RWPE2 (cell line): ENCODE results near the gene KRT8.

ENCODE experiments used
- ATAC-seq: fragments of 200-7000 bp; cut with Tn5 transposase; 3 replicates; pipeline ENCODE4 v1.9.1; 2021; ENCODE audit warnings: low read depth
- DNase-seq: peaks from one replicate; pipeline ENCODE4 v3.0.0-alpha.2; 2020; ENCODE audit warnings: low spot score
- H3K27ac ChIP-seq: fragments of 450-650 bp; 2 replicates; pipeline ENCODE4 v1.5.1; 2017; ENCODE audit warnings: mild to moderate bottlenecking; ENCODE audit not compliant: poor library complexity, severe bottlenecking
- H3K27me3 ChIP-seq: fragments of 250-450 bp; sonication (Bioruptor Pico); 2 replicates; pipeline ENCODE4 v1.5.1; 2021; ENCODE audit warnings: mild to moderate bottlenecking, moderate library complexity; ENCODE audit not compliant: insufficient read depth, poor library complexity, severe bottlenecking
- H3K36me3 ChIP-seq: fragments of 250-450 bp; sonication (Bioruptor Pico); 2 replicates; pipeline ENCODE4 v1.5.1; 2020; ENCODE audit warnings: low read depth, mild to moderate bottlenecking, moderate library complexity
- H3K4me1 ChIP-seq: fragments of 250-450 bp; sonication (Bioruptor Pico); 2 replicates; pipeline ENCODE4 v1.5.1; 2021; ENCODE audit warnings: mild to moderate bottlenecking, moderate library complexity; ENCODE audit not compliant: insufficient read depth, poor library complexity, severe bottlenecking
- H3K4me3 ChIP-seq: fragments of 250-450 bp; sonication (Bioruptor Pico); 2 replicates; pipeline ENCODE4 v1.5.1; 2021; ENCODE audit warnings: mild to moderate bottlenecking, moderate library complexity; ENCODE audit not compliant: severe bottlenecking
- H3K9me3 ChIP-seq: fragments of 250-450 bp; sonication (Bioruptor Pico); 2 replicates; pipeline ENCODE4 v1.5.1; 2021; ENCODE audit warnings: mild to moderate bottlenecking, moderate library complexity; ENCODE audit not compliant: severe bottlenecking
- CTCF ChIP-seq: fragments of 450-650 bp; IDR thresholded peaks from one replicate; pipeline ENCODE4 v1.5.1; 2017; ENCODE audit warnings: mild to moderate bottlenecking, moderate library complexity; ENCODE audit not compliant: poor library complexity, severe bottlenecking

The KRT8 gene

DNA sequence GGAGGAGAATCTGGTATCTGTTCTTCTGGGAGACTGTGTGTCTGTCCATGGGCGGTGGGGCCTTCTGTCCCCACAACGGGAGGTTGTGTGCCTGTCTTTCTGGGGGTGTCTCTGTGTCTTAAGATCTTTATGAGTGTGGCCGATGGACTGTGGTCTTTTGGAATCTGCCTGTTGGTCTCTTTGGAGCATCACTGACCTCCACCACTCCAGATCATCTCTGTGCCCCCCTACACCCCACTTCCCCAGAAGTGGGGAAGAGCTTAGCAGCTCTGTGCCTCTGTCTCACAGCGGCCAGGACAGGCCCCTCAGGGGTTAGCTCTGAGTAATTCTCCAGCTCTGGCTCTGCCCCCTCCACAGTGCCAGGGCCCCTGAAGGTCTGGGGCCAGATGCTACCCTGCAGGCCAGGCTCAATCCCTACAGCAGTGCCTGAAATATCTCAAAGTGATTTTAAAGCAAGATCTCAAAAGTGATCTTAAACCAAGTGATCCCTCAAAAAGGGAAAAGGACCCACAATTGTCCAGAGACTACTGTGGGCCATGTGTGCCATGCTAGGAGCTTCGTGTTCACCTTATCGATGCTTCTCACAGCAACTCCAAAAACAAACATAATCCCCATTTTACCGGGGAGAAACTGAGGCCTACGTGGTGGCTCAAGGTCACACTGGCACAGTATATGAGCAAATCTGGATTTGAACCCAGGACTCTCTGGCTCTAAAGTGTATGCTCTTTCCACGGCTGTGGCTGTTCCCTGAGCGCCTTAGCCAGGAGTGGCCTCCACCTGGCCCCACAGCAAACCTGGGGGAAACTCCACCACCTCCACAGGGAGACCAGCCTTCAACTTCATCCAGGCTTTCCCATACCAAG is 30.1 kb downstream of the KRT8 start:
- peak overlapping the region; percentile 94 for H3K27ac ChIP-seq
- no peak for TF ChIP-seq CTCF
- no peaks in the 10 kb centered on the region for H3K9me3 ChIP-seq
- no peaks in the 10 kb centered on the region for H3K36me3 ChIP-seq
- DNase-seq (no peak), ATAC-seq (no peak)
- H3K4me3 ChIP-seq, result no peak overlapping the region
- peaks cover 61% of the 10 kb centered on the region for H3K4me1 ChIP-seq
- H3K27me3 ChIP-seq, result no peaks in the 10 kb centered on the region

DNA sequence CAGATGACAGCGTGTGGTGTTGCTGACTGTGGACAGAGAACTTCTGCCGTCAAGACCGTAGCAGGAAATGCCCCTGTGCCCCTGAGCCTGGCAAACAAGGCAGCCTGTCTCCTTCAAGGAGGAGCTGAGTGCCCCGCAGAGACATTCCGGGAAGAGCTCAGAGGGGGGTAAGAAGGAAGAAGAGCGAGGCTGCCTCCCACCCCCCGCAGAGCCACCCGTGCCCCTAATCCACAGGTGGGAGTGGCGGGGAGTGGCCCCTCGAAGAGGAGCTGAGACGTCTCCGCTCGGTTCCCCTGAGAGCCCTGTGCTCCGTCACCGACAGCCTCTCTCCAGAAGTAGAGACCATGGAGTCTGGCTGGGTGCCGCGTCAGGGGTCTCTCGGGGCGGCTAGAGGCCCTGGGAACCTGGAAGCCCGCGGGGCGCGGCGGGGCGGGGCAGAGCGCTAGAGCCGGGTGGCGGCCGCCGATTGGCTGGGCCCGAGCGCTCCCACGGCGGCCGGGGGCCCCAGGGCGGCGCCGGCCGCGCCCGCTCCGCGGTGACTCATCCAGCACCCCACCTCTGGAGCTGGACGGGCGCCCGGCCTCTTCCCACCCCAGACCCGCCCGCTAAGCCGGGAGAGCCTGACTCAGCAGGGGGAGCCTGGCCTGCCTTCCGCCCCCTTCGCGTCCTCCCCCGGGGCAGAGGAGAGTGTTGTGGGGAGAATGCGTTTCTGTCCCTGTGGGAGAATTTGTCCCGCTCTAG is 30.9 kb downstream of the KRT8 start:
- no peak for TF ChIP-seq CTCF
- Histone ChIP-seq H3K27me3 (no peaks in the 10 kb centered on the region), H3K36me3 (no peaks in the 10 kb centered on the region), H3K4me1 (peaks cover 58% of the 10 kb centered on the region), H3K27ac (peak overlapping the region; percentile 94), H3K4me3 (peak overlapping the region; percentile 22), H3K9me3 (no peaks in the 10 kb centered on the region)
- peak; percentile 97 for DNase-seq
- peak; percentile 63 for ATAC-seq

DNA sequence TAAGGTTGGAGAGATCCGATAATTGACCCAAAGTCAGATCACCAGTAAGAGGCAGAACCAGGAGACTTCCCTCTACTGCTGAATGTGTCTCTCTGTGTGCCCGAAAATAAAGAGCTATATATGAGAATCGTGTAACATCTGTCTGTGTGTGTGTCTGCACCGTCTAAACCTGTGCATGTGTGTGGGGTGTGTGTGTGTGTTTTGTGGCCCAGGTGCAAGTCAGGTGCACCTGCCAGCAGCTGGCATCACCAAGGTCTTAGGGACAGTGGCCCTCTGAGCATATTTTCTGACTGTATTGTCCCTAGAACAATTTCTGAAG is 31.4 kb downstream of the KRT8 start:
- peaks cover 52% of the 10 kb centered on the region for H3K4me1 ChIP-seq
- no peaks in the 10 kb centered on the region for H3K9me3 ChIP-seq
- TF ChIP-seq CTCF, result no peak
- DNase-seq (no peak), ATAC-seq (no peak)
- H3K4me3 ChIP-seq, result no peak overlapping the region
- H3K36me3 ChIP-seq, result no peaks in the 10 kb centered on the region
- H3K27ac ChIP-seq, result peak overlapping the region; percentile 94
- H3K27me3 ChIP-seq, result no peaks in the 10 kb centered on the region

- no peaks in the 10 kb centered on the region for H3K27me3 ChIP-seq
- peak overlapping the region; percentile 94 for H3K27ac ChIP-seq
- no peak for DNase-seq
- TF ChIP-seq CTCF, result no peak
- H3K36me3 ChIP-seq, result no peaks in the 10 kb centered on the region
- no peaks in the 10 kb centered on the region for H3K9me3 ChIP-seq
- H3K4me3 ChIP-seq, result no peak overlapping the region
- H3K4me1 ChIP-seq, result peaks cover 52% of the 10 kb centered on the region
- no peak for ATAC-seq
Measured at GRCh38 chr12:52872644-52873389, 32.1 kb downstream of the KRT8 start.
